Subcutaneous adipose tissue (tissue), 4 donors: ENCODE data around the gene NXPH2. TPM values are rescaled to one million over a fixed set of nuclear protein-coding genes. Genes with fewer than 3 reads are reported as not detected.

Experiments
- total RNA-seq, 4 donors: library from RNA; depleted of rRNA; stranded (reverse); fragments of >200 nt; gene quantifications; one replicate each; pipeline ENCODE4 v1.1.0, GENCODE V29; 2016
- TF ChIP-seq, protein P1 (sequence below): fragments of 450-650 bp; IDR thresholded peaks from one replicate; pipeline ENCODE4 v1.5.1; 2016; ENCODE audit warnings: low read depth, mild to moderate bottlenecking, control low read depth, antibody characterized with exemption, moderate library complexity

Gene NXPH2
- total RNA-seq, 4 donors from 2014 or later: not detected

GRCh38 chr2:138682163-138682562 lies 98.0 kb downstream of the NXPH2 start:
- TF ChIP-seq, protein P1, sequence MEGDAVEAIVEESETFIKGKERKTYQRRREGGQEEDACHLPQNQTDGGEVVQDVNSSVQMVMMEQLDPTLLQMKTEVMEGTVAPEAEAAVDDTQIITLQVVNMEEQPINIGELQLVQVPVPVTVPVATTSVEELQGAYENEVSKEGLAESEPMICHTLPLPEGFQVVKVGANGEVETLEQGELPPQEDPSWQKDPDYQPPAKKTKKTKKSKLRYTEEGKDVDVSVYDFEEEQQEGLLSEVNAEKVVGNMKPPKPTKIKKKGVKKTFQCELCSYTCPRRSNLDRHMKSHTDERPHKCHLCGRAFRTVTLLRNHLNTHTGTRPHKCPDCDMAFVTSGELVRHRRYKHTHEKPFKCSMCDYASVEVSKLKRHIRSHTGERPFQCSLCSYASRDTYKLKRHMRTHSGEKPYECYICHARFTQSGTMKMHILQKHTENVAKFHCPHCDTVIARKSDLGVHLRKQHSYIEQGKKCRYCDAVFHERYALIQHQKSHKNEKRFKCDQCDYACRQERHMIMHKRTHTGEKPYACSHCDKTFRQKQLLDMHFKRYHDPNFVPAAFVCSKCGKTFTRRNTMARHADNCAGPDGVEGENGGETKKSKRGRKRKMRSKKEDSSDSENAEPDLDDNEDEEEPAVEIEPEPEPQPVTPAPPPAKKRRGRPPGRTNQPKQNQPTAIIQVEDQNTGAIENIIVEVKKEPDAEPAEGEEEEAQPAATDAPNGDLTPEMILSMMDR: no peak

- TF ChIP-seq, protein P1: no peak
Measured at GRCh38 chr2:138677221-138677620, 103.0 kb downstream of the NXPH2 start.

GRCh38 chr2:138676619-138677021 lies 103.6 kb downstream of the NXPH2 start:
- TF ChIP-seq, protein P1: no peak

- TF ChIP-seq, protein P1: no peak
Measured at GRCh38 chr2:138671566-138671965, 108.6 kb downstream of the NXPH2 start.

- TF ChIP-seq, protein P1: no peak
Measured at GRCh38 chr2:138670734-138671133, 109.5 kb downstream of the NXPH2 start.

- TF ChIP-seq, protein P1: no peak
Measured at GRCh38 chr2:138665937-138666336, 114.3 kb downstream of the NXPH2 start.

DNA sequence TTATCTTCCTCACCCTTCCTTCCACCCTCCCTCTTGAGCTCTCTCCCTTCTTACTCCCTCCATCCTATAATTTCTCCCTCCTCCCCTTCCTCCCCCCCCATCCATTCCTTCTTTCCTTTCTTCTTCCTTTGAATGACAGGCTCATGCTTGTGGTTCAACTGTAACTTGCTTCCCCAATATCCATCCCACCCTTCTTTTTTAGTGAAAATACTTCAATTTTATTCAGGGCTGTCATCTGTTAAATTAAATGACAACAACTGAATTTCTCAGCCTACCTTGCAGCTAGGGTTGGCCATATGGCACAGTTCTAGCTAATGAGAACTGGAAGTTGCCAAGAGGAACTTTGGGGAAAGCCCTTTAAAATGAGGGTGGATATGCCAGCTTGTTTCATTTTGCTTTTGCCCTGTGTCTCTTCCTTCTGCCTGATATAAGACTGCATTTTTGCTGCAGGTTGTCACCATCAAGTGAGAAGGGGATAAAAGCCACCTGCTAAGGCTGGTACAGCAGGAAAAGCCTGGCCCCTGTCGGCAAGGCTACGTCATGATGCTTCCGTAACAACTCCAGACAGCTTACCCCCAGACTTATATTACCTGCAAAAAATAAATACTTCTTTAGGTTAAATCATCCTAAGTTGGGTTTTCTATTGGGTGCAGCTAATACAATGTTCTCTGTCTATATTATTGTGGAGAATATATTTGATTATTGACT lies 121.8 kb downstream of the NXPH2 start:
- TF ChIP-seq, protein P1: no peak
